Measurements from ENCODE around the gene CCNC. TPM values are rescaled to one million over a fixed set of nuclear protein-coding genes. Genes with fewer than 3 reads are reported as not detected.

Gene CCNC
- total RNA-seq, 1 donor from 2014 or later: 51.8 TPM

GRCh38 chr6:99609905-99610489 lies 41.5 kb upstream of the CCNC start:
- Histone ChIP-seq H3K4me1 (ENCODE audit: insufficient read depth, low read length) (peaks cover 8% of the 10 kb centered on the region), H2AFZ (ENCODE audit: low read depth, low read length) (no peak overlapping the region), H3K4me2 (ENCODE audit: low read length) (no peak overlapping the region), H3K27me3 (ENCODE audit: insufficient read depth, low read length) (peaks cover 92% of the 10 kb centered on the region), H3K9ac (ENCODE audit: low read length) (no peak overlapping the region), H4K20me1 (ENCODE audit: insufficient read depth, low read length) (no peaks in the 10 kb centered on the region), H3K36me3 (ENCODE audit: insufficient read depth, low read length) (no peaks in the 10 kb centered on the region), H3K4me3 (ENCODE audit: insufficient read depth, low read depth, low read length) (no peak overlapping the region), H3K9me3 (ENCODE audit: insufficient read depth, low read depth, low read length) (peaks cover 13% of the 10 kb centered on the region), H3K79me2 (ENCODE audit: insufficient read depth, low read length) (no peaks in the 10 kb centered on the region), H3K27ac (ENCODE audit: low read depth, low read length) (no peak overlapping the region)
- no peak for FAIRE-seq
- TF ChIP-seq EZH2 (IDR thresholded peaks at IDR 0.05; ENCODE audit: insufficient read depth, low read length) (no peak), CTCF (IDR thresholded peaks at IDR 0.05; ENCODE audit: insufficient read depth, low read depth, low read length) (no peak)
- no peak overlapping the region for H3K27ac Mint-ChIP-seq (ENCODE audit: unreplicated experiment)
- no peak for DNase-seq (ENCODE audit: low read depth)
- no peak overlapping the region for H3K4me3 Mint-ChIP-seq (ENCODE audit: unreplicated experiment)
- H3K36me3 Mint-ChIP-seq (ENCODE audit: low read depth, unreplicated experiment): no peaks in the 10 kb centered on the region
- H3K4me1 Mint-ChIP-seq (ENCODE audit: low read depth, unreplicated experiment): no peaks in the 10 kb centered on the region
- peaks cover 83% of the 10 kb centered on the region for H3K27me3 Mint-ChIP-seq (ENCODE audit: low read depth, unreplicated experiment)
- H3K9me3 Mint-ChIP-seq (ENCODE audit: unreplicated experiment): peaks cover 9% of the 10 kb centered on the region

GRCh38 chr6:99608886-99609482 lies 40.5 kb upstream of the CCNC start:
- no peak overlapping the region for H3K27ac Mint-ChIP-seq (ENCODE audit: unreplicated experiment)

More at GRCh38 chr6:99608886-99609482, 40.5 kb upstream of the CCNC start:
- H3K4me3 ChIP-seq (ENCODE audit: insufficient read depth, low read depth, low read length): no peak overlapping the region
- Mint-ChIP-seq H3K4me1 (ENCODE audit: low read depth, unreplicated experiment) (no peaks in the 10 kb centered on the region), H3K27me3 (ENCODE audit: low read depth, unreplicated experiment) (peaks cover 86% of the 10 kb centered on the region), H3K4me3 (ENCODE audit: unreplicated experiment) (no peak overlapping the region), H3K36me3 (ENCODE audit: low read depth, unreplicated experiment) (no peaks in the 10 kb centered on the region), H3K9me3 (ENCODE audit: unreplicated experiment) (peaks cover 6% of the 10 kb centered on the region)
- no peak overlapping the region for H2AFZ ChIP-seq (ENCODE audit: low read depth, low read length)
- H3K4me1 ChIP-seq (ENCODE audit: insufficient read depth, low read length): peaks cover 3% of the 10 kb centered on the region
- no peak overlapping the region for H3K27ac ChIP-seq (ENCODE audit: low read depth, low read length)
- no peaks in the 10 kb centered on the region for H4K20me1 ChIP-seq (ENCODE audit: insufficient read depth, low read length)
- FAIRE-seq (no peak), DNase-seq (ENCODE audit: low read depth) (no peak)
- H3K9me3 ChIP-seq (ENCODE audit: insufficient read depth, low read depth, low read length): peaks cover 14% of the 10 kb centered on the region
- TF ChIP-seq EZH2 (IDR thresholded peaks at IDR 0.05; ENCODE audit: insufficient read depth, low read length) (no peak), CTCF (IDR thresholded peaks at IDR 0.05; ENCODE audit: insufficient read depth, low read depth, low read length) (no peak)
- no peak overlapping the region for H3K4me2 ChIP-seq (ENCODE audit: low read length)
- H3K9ac ChIP-seq (ENCODE audit: low read length): no peak overlapping the region
- no peaks in the 10 kb centered on the region for H3K79me2 ChIP-seq (ENCODE audit: insufficient read depth, low read length)
- no peaks in the 10 kb centered on the region for H3K36me3 ChIP-seq (ENCODE audit: insufficient read depth, low read length)
- H3K27me3 ChIP-seq (ENCODE audit: insufficient read depth, low read length): peaks cover 92% of the 10 kb centered on the region

Data from astrocyte (in vitro differentiated cells and primary cell).